K562 (cell line): ENCODE data around the gene FUZ. TPM values are rescaled to one million over a fixed set of nuclear protein-coding genes. Genes with fewer than 3 reads are reported as not detected.

Source experiments
- ATAC-seq: fragments of 200-7000 bp; cut with Tn5 transposase; 3 replicates; pipeline ENCODE4 v1.9.1; 2020; ENCODE audit warnings: moderate library complexity
- BruUV-seq: library from RNA; stranded (reverse); fragments of 400-500 nt; replicated peaks from 2 replicates; lab custom pipeline; 2021; lab: Mats Ljungman, UMichigan
- CTCF ChIA-PET: fragments of 300-600 bp; formaldehyde crosslinking; extraction: SDS; loops from one replicate; lab custom pipeline; 2021; ENCODE audit warnings: low intra/inter-chr PET ratio; lab: Yijun Ruan, JAX
- POLR2A ChIA-PET: fragments of 300-600, 350-650 bp; sonication (Branson Sonifier 250); formaldehyde crosslinking; extraction: SDS; loops from one replicate; lab custom pipeline; 2021; ENCODE audit warnings: antibody characterized with exemption, inconsistent platforms; lab: Yijun Ruan, JAX
- DNase-seq, 4 experiments: peaks; one replicate each; pipeline versions ENCODE4 v3.0.0 to v3.0.0-alpha.2; 2011 to 2018; ENCODE audit warnings: low spot score in 3 of 4, mixed read lengths in 3 of 4; ENCODE audit errors: extremely low read depth in 1 of 4
- FAIRE-seq: peaks from 2 replicates; lab custom pipeline; 2011; peaks lifted over from hg19 to GRCh38; lab: Jason Lieb, UNC
- H2AFZ ChIP-seq: 2 replicates; pipeline ENCODE4 v1.6.0; 2011; ENCODE audit warnings: low read depth, low read length, control low read depth, inconsistent platforms
- H3K27ac ChIP-seq: fragments of 200-600 bp; 3 replicates; pipeline ENCODE4 v1.8.0; 2011; ENCODE audit warnings: low read depth, mild to moderate bottlenecking, control low read depth, inconsistent platforms, low read length, moderate library complexity, mixed read lengths; ENCODE audit errors: extremely low read depth
- H3K27me3 ChIP-seq, 2 experiments: fragments of 300-600 bp in 1 of 2; 2 replicates in 1 of 2; 3 replicates in 1 of 2; pipeline versions ENCODE4 v1.6.0 to v1.8.0; 2011; ENCODE audit warnings: inconsistent platforms in 2 of 2, low read length in 2 of 2, mild to moderate bottlenecking in 1 of 2, mixed read lengths in 1 of 2, moderate library complexity in 1 of 2; ENCODE audit not compliant: control insufficient read depth in 2 of 2, insufficient read depth in 2 of 2
- H3K36me3 ChIP-seq: fragments of 300-600 bp; 3 replicates; pipeline ENCODE4 v1.8.0; 2011; ENCODE audit warnings: mild to moderate bottlenecking, low read length, inconsistent platforms; ENCODE audit not compliant: control insufficient read depth, insufficient read depth
- H3K4me1 ChIP-seq, 2 experiments: fragments of 200-600 bp in 1 of 2; replicated peaks in 1 of 2; 2 replicates in 1 of 2; 3 replicates in 1 of 2; pipeline versions ENCODE4 v1.5.1 to v1.8.0; 2011; ENCODE audit warnings: inconsistent platforms in 2 of 2, low read length in 2 of 2, mild to moderate bottlenecking in 1 of 2, mixed read lengths in 1 of 2, moderate library complexity in 1 of 2; ENCODE audit not compliant: control insufficient read depth in 2 of 2, insufficient read depth in 2 of 2
- H3K4me2 ChIP-seq: 2 replicates; pipeline ENCODE4 v1.6.1; 2011; ENCODE audit warnings: low read length, control low read depth, inconsistent platforms, mixed read lengths; ENCODE audit not compliant: insufficient read depth
- H3K4me3 ChIP-seq: fragments of 200-600 bp; sonication (generic), shearing (Covaris generic); 2 replicates; pipeline ENCODE4 v1.5.1; 2016; ENCODE audit warnings: control low read depth, inconsistent platforms
- H3K79me2 ChIP-seq: fragments of 200-600 bp; 3 replicates; pipeline ENCODE4 v1.8.0; 2011; ENCODE audit warnings: low read length, inconsistent platforms; ENCODE audit not compliant: control insufficient read depth, insufficient read depth
- H3K9ac ChIP-seq, 2 experiments: 2 replicates each; pipeline versions ENCODE4 v1.6.0 to v1.6.1; 2011; ENCODE audit warnings: low read depth in 2 of 2, low read length in 2 of 2, control low read depth in 1 of 2, inconsistent platforms in 1 of 2, mild to moderate bottlenecking in 1 of 2, mixed read lengths in 1 of 2; ENCODE audit not compliant: insufficient read depth in 1 of 2
- H3K9me1 ChIP-seq: one replicate; pipeline ENCODE4 v1.6.0; 2011; ENCODE audit warnings: inconsistent platforms, mild to moderate bottlenecking, low read length, moderate library complexity; ENCODE audit not compliant: control insufficient read depth, insufficient read depth
- H3K9me3 ChIP-seq: replicated peaks from 2 replicates; pipeline ENCODE4 v1.5.1; 2011; ENCODE audit warnings: low read depth, low read length, inconsistent platforms; ENCODE audit not compliant: control insufficient read depth, insufficient read depth
- H4K20me1 ChIP-seq: replicated peaks from 2 replicates; pipeline ENCODE4 v1.6.1; 2011; ENCODE audit warnings: low read length, inconsistent platforms, mixed read lengths; ENCODE audit not compliant: control insufficient read depth, insufficient read depth
- CREM ChIP-seq: IDR thresholded peaks from 2 replicates; pipeline ENCODE4 v1.6.1; 2014; ENCODE audit warnings: antibody characterized with exemption, low read depth
- CTBP1 ChIP-seq: fragments of 450-650 bp; IDR thresholded peaks from 2 replicates; pipeline ENCODE4 v1.6.1; 2016; ENCODE audit warnings: borderline replicate concordance
- FOXK1 ChIP-seq: sonication (generic); formaldehyde crosslinking; IDR thresholded peaks from 2 replicates; pipeline ENCODE4 v1.8.0; 2022; ENCODE audit warnings: missing genetic modification reagents, mild to moderate bottlenecking, borderline replicate concordance
- HDAC2 ChIP-seq: fragments of 450-650 bp; IDR thresholded peaks from 2 replicates; pipeline ENCODE4 v1.6.1; 2016; ENCODE audit warnings: mild to moderate bottlenecking
- HMGN3 ChIP-seq: IDR thresholded peaks from 2 replicates; pipeline ENCODE4 v1.6.1; 2011; ENCODE audit warnings: borderline replicate concordance, low read depth, mild to moderate bottlenecking, mixed read lengths, low read length; ENCODE audit not compliant: insufficient read length; ENCODE audit errors: extremely low read depth
- NFXL1 ChIP-seq: fragments of 450-650 bp; formaldehyde crosslinking; IDR thresholded peaks from 2 replicates; pipeline ENCODE4 v1.4.0; 2021; ENCODE audit warnings: mild to moderate bottlenecking
- OTX1 ChIP-seq: fragments of 450-650 bp; formaldehyde crosslinking; IDR thresholded peaks from 2 replicates; pipeline ENCODE4 v1.4.0; 2022; ENCODE audit warnings: mild to moderate bottlenecking
- SLC30A9 ChIP-seq: fragments of 250-450 bp; sonication (Bioruptor Pico); IDR thresholded peaks from 2 replicates; pipeline ENCODE4 v1.8.0; 2022; ENCODE audit warnings: mild to moderate bottlenecking, moderate library complexity
- STAT5A ChIP-seq: IDR thresholded peaks from 2 replicates; pipeline ENCODE4 v1.6.1; 2012; ENCODE audit warnings: low read length, inconsistent platforms, borderline replicate concordance
- WGBS: fragments of 100-300 bp; shearing (Covaris generic); methylation state at CpG from one replicate; pipeline ENCODE4 v1.1.6; 2016; ENCODE audit warnings: low coverage, mixed read lengths; ENCODE audit not compliant: insufficient coverage; ENCODE audit errors: missing lambda C conversion rate; 5-methylcytosine and 5-hydroxymethylcytosine counted together
- in situ Hi-C: fragments of 300-500 bp; cut with MboI; formaldehyde crosslinking; loops from 4 replicates; pipeline ENCODE4 v1.15.0; 2018; ENCODE audit warnings: inconsistent platforms, mixed read lengths
- intact Hi-C: fragments of 100-400 bp; cut with micrococcal nuclease; formaldehyde crosslinking; loops from 2 replicates; pipeline ENCODE4 v1.14.2; 2022
- polyA plus RNA-seq, 8 experiments: library from polyadenylated mRNA; depleted of rRNA in 4 of 8; stranded (reverse) in 5 of 8; unstranded in 3 of 8; fragments of >200 nt; fragmentation: Nextera tagmentation in 2 of 8; fragmentation: Illumina TruSeq in 1 of 8; extraction: Ambion mirVana in 2 of 8; extraction: Trizol in 1 of 8; gene quantifications; 2 replicates each; pipeline versions ENCODE4 v1.2.1 to v1.2.3, GENCODE V29; 2011 to 2014; ENCODE audit warnings: inconsistent platforms in 1 of 8, missing spikeins in 1 of 8
- total RNA-seq, 7 experiments: library from RNA; depleted of rRNA in 6 of 7; stranded (reverse); fragments of >200 nt in 6 of 7; fragmentation: Illumina TruSeq in 2 of 7; extraction: Trizol in 2 of 7; gene quantifications; 2 replicates each; pipeline versions ENCODE4 v1.2.1 to v1.2.3, GENCODE V29; 2011 to 2021; ENCODE audit warnings: low replicate concordance in 1 of 7
- TF ChIP-seq, protein P1 (sequence below): IDR thresholded peaks from 2 replicates; pipeline ENCODE4 v1.6.1; 2011; ENCODE audit warnings: borderline replicate concordance, low read depth, mild to moderate bottlenecking, moderate library complexity, low read length; ENCODE audit not compliant: insufficient read depth, poor library complexity, severe bottlenecking

Gene FUZ
- total and polyA plus RNA-seq, 9 of the 15 experiments (the other 6 are each of a cell fraction or from before 2014, with no cell fraction given), result 0.17 to 7.6 (median 3.6) TPM; not detected in 1

DNA sequence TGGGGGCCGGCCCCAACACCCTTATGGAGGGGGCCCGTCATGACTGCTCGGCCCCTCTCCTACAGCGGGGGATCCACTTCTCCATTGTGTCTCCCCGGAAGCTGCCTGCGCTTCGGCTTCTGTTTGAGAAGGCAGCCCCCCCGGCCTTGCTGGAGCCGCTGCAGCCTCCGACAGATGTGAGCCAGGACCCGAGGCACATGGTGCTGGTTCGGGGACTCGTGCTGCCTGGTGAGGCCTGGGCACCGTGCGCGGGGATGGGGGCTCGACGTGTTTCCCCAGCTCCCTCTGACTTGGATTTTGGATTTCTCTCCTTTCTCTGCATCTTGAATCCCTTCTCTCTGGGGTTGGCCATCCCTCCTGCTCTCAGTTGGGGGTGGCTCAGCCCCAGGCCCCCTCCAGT is 16.6 kb upstream of the FUZ start:
- no peak overlapping the region for H3K4me2 ChIP-seq
- no peak overlapping the region for H3K4me3 ChIP-seq
- ATAC-seq, result no peak
- ChIA-PET CTCF (no interaction called here), POLR2A (interaction anchor here (1.4 to 2.1 kb wide), 2 partner anchors 11 to 21 kb away, joined by 5 to 7 read pairs; partner anchors contain the start of gene PTOV1)
- H3K9ac ChIP-seq, result no peak overlapping the region
- peaks cover 0 to 16% of the 10 kb centered on the region in 2 experiments; a peak in 2 of 5 replicates for H3K4me1 ChIP-seq
- peaks cover 7% of the 10 kb centered on the region; the same call in 1 of the 3 replicates for H3K79me2 ChIP-seq
- BruUV-seq, result no TSS peak
- 89% methylated on average over 16 of the region's 18 CpGs for whole genome bisulfite sequencing
- no peak for DNase-seq
- peaks cover 79% of the 10 kb centered on the region; the same call in 2 of the 3 replicates for H3K36me3 ChIP-seq
- no peak overlapping the region for H2AFZ ChIP-seq
- no peak for TF ChIP-seq SLC30A9
- intact Hi-C loops, result no loop called here
- no peaks in the 10 kb centered on the region for H4K20me1 ChIP-seq
- FAIRE-seq, result no peak
- H3K27me3 ChIP-seq, result no peaks in the 10 kb centered on the region
- H3K9me1 ChIP-seq, result no peaks in the 10 kb centered on the region
- in situ Hi-C loops, result no loop called here
- H3K9me3 ChIP-seq, result no peaks in the 10 kb centered on the region
- H3K27ac ChIP-seq, result no peak overlapping the region

DNA sequence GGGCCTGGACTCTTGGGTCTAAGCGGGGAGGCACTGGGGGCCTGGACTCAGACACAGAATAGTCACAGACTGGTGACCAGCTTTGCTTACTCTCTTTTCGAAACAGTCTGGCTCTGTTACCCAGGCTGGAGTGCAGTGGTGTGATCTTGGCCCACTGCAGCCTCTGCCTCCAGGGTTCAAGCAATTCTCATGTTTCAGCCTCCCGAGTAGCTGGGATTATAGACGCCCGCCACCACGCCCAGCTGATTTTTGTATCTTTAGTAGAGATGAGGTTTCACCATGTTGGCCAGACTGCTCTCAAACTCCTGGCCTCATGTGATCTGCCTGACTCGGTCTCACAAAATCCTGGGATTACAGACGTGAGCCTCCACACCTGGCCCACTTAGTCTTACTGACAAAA is 16.1 kb upstream of the FUZ start:
- no TSS peak for BruUV-seq
- FAIRE-seq (no peak), ATAC-seq (no peak), DNase-seq (no peak)
- no peak overlapping the region for H3K4me2 ChIP-seq
- 89% methylated on average over 8 of the region's 8 CpGs for WGBS
- ChIA-PET POLR2A (interaction anchor here (2.1 kb wide), 1 partner anchor 21 kb away, joined by 5 read pairs; the partner anchor contains the start of gene PTOV1), CTCF (no interaction called here)
- H3K4me1 ChIP-seq, result peaks cover 0 to 16% of the 10 kb centered on the region in 2 experiments; a peak in 2 of 5 replicates
- no peak overlapping the region for H3K4me3 ChIP-seq
- no peaks in the 10 kb centered on the region for H4K20me1 ChIP-seq
- no peak overlapping the region for H3K27ac ChIP-seq
- no peaks in the 10 kb centered on the region for H3K27me3 ChIP-seq
- no peak overlapping the region for H3K9ac ChIP-seq
- no peaks in the 10 kb centered on the region for H3K9me1 ChIP-seq
- H3K36me3 ChIP-seq, result peaks cover 78% of the 10 kb centered on the region; the same call in 2 of the 3 replicates
- no peaks in the 10 kb centered on the region for H3K9me3 ChIP-seq
- intact Hi-C loops, result no loop called here
- TF ChIP-seq FOXK1 (CRISPR knock-in tag) (no peak), NFXL1 (CRISPR knock-in tag) (no peak), HMGN3 (no peak), CREM (no peak), CTBP1 (no peak), OTX1 (CRISPR knock-in tag) (no peak), HDAC2 (no peak), STAT5A (no peak)
- TF ChIP-seq, protein P1, sequence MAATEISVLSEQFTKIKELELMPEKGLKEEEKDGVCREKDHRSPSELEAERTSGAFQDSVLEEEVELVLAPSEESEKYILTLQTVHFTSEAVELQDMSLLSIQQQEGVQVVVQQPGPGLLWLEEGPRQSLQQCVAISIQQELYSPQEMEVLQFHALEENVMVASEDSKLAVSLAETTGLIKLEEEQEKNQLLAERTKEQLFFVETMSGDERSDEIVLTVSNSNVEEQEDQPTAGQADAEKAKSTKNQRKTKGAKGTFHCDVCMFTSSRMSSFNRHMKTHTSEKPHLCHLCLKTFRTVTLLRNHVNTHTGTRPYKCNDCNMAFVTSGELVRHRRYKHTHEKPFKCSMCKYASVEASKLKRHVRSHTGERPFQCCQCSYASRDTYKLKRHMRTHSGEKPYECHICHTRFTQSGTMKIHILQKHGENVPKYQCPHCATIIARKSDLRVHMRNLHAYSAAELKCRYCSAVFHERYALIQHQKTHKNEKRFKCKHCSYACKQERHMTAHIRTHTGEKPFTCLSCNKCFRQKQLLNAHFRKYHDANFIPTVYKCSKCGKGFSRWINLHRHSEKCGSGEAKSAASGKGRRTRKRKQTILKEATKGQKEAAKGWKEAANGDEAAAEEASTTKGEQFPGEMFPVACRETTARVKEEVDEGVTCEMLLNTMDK, result no peak
- H2AFZ ChIP-seq, result no peak overlapping the region
- in situ Hi-C loops, result no loop called here
- H3K79me2 ChIP-seq, result peaks cover 10% of the 10 kb centered on the region; the same call in 2 of the 3 replicates
